ENCODE data around the gene DIABLO. TPM values are rescaled to one million over a fixed set of nuclear protein-coding genes. Genes with fewer than 3 reads are reported as not detected.
A peak's percentile ranks its signal among the peaks of the same experiment; 100 is the strongest.

DIABLO gene
- total RNA-seq (ENCODE audit: unreplicated experiment), result 50.1 TPM
- long read RNA-seq, transcript DIABLO-215 (5 exons, 2,569 nt), result minor isoform, 7 of 67 reads
- long read RNA-seq, transcript DIABLO-207 (6 exons, 1,471 nt), result major isoform, 49 of 67 reads
- long read RNA-seq, partial matches to known transcripts, result 0 of 67 reads
- long read RNA-seq, other reads (novel, unspliced or antisense), result 2 of 67 reads

DNA sequence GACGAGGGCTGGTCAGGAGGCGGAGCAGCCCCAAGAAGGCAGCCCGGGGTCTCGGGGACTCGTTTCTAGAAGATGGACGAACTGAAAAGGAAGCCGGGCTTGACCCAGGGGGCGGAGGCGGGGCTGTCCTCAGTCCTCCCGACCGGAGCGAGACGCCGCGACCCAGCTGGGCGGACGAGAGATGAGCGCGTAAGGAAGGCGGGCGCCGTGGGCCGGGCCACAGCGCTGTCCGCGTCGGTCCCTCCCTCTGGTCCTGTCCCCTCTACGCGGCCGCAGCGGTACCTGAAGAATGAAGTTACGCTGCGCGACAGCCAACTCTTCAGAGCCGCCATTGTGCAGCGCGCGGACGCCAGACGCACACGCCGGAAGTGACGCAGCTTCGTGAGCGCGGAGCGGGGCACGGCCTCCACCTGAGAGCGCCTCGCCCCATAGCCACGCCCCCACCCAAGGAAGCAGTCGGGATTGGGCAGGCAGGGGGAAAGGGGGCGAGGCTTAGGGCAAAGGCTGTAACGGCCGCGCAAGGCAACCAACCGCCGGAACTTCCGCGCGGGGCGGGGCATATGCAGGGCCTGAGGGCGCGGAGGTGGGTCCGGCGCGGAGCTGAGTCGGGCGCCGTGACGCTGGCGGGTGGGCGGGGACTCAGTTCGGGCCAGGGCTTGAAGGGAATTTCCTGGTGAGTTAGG lies at the start of gene DIABLO:
DIABLO (minus strand) TSS at position 370 of the 683 bp plus-strand sequence; CDS start at position 332, 38 bp downstream.
- Mint-ChIP-seq H3K27me3 (ENCODE audit: unreplicated experiment) (peaks cover 3% of the 10 kb centered on the region), H3K4me1 (ENCODE audit: unreplicated experiment) (peaks cover 7% of the 10 kb centered on the region), H3K9me3 (ENCODE audit: unreplicated experiment) (no peaks in the 10 kb centered on the region), H3K36me3 (ENCODE audit: low read depth, unreplicated experiment) (peaks cover 13% of the 10 kb centered on the region), H3K4me3 (ENCODE audit: unreplicated experiment) (peak within 1 kb of the TSS; percentile 93), H3K27ac (ENCODE audit: unreplicated experiment) (peak within 1 kb of the TSS; percentile 85)
- DNase-seq (ENCODE audit: low spot score), result peak; percentile 100
- TF ChIP-seq CTCF (IDR thresholded peaks at IDR 0.05; ENCODE audit: unreplicated experiment), result no peak

- Mint-ChIP-seq H3K36me3 (ENCODE audit: low read depth, unreplicated experiment) (peaks cover 25% of the 10 kb centered on the region), H3K27ac (ENCODE audit: unreplicated experiment) (no peak overlapping the region)
These were observed 49.6 kb upstream of the DIABLO start for GRCh38 chr12:122275459-122275858.

GRCh38 chr12:122266230-122266901 lies 40.5 kb upstream of the DIABLO start, which contains the start of gene VPS33A:
TSS of gene VPS33A (minus strand) at chr12:122266494. CDS start at chr12:122266408, 86 bp downstream.
- peaks cover 11% of the 10 kb centered on the region for H3K4me1 Mint-ChIP-seq (ENCODE audit: unreplicated experiment)
- DNase-seq (ENCODE audit: low spot score), result peak; percentile 97
- peaks cover 5% of the 10 kb centered on the region for H3K9me3 Mint-ChIP-seq (ENCODE audit: unreplicated experiment)
- TF ChIP-seq CTCF (IDR thresholded peaks at IDR 0.05; ENCODE audit: unreplicated experiment), result no peak
- peak within 1 kb of the TSS; percentile 100 for H3K27ac Mint-ChIP-seq (ENCODE audit: unreplicated experiment)
- H3K27me3 Mint-ChIP-seq (ENCODE audit: unreplicated experiment), result peaks cover 16% of the 10 kb centered on the region
- peak within 1 kb of the TSS; percentile 99 for H3K4me3 Mint-ChIP-seq (ENCODE audit: unreplicated experiment)
- H3K36me3 Mint-ChIP-seq (ENCODE audit: low read depth, unreplicated experiment), result peaks cover 14% of the 10 kb centered on the region

More at GRCh38 chr12:122275459-122275858, 49.6 kb upstream of the DIABLO start:
- Mint-ChIP-seq H3K9me3 (ENCODE audit: unreplicated experiment) (no peaks in the 10 kb centered on the region), H3K4me1 (ENCODE audit: unreplicated experiment) (no peaks in the 10 kb centered on the region), H3K4me3 (ENCODE audit: unreplicated experiment) (no peak overlapping the region), H3K27me3 (ENCODE audit: unreplicated experiment) (peaks cover 4% of the 10 kb centered on the region)
- DNase-seq (ENCODE audit: low spot score), result no peak
- no peak for TF ChIP-seq CTCF (IDR thresholded peaks at IDR 0.05; ENCODE audit: unreplicated experiment)

DNA sequence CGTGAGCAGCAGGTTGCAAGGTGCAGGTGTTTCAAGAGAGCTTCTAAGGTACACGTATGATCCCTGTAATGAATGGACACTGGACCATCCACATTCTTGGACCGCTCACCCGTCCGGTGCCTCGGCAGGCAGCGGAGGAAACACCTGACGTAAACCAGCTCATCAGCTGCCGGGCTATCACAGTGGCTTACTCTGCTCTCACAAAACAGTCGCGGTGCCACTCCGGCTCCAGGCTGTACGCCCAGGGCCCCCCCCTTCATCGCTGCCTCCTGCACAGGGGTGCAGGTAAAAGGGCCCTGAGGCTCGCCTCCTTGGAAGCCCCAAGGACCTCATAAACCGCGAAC lies 40.0 kb upstream of the DIABLO start:
- peaks cover 5% of the 10 kb centered on the region for H3K9me3 Mint-ChIP-seq (ENCODE audit: unreplicated experiment)
- peaks cover 16% of the 10 kb centered on the region for H3K27me3 Mint-ChIP-seq (ENCODE audit: unreplicated experiment)
- H3K36me3 Mint-ChIP-seq (ENCODE audit: low read depth, unreplicated experiment), result peaks cover 16% of the 10 kb centered on the region
- peaks cover 11% of the 10 kb centered on the region for H3K4me1 Mint-ChIP-seq (ENCODE audit: unreplicated experiment)
- TF ChIP-seq CTCF (IDR thresholded peaks at IDR 0.05; ENCODE audit: unreplicated experiment), result no peak
- peak overlapping the region; percentile 99 for H3K4me3 Mint-ChIP-seq (ENCODE audit: unreplicated experiment)
- H3K27ac Mint-ChIP-seq (ENCODE audit: unreplicated experiment), result peak overlapping the region; percentile 100
- DNase-seq (ENCODE audit: low spot score), result peak; percentile 25
